Measurements from ENCODE around the gene ARHGAP1.
"Not testable (repeated sequence)": the region's sequence is repeated elsewhere in the genome, so short reads cannot be mapped to it uniquely, and the experiment has no call there.

Gene ARHGAP1

DNA sequence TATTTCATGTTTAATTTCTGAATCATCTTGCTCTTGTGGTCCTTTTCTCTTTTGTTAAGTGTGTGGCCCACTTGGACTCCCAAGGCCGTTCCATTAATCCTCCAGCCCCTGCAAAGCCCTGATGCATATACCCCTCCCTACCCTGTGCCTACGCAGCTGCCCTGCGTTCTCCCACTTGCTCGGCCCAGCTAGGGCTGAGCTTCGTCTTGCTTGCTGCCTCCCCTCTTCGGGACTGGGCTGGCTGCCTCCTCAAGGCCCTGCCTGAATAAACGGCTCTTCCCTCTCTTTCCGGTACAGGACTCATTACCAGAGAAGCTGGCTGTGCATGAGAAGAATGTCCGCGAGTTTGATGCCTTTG, 28.5 kb downstream of the ARHGAP1 start:
- no peak for DNase-seq

DNA sequence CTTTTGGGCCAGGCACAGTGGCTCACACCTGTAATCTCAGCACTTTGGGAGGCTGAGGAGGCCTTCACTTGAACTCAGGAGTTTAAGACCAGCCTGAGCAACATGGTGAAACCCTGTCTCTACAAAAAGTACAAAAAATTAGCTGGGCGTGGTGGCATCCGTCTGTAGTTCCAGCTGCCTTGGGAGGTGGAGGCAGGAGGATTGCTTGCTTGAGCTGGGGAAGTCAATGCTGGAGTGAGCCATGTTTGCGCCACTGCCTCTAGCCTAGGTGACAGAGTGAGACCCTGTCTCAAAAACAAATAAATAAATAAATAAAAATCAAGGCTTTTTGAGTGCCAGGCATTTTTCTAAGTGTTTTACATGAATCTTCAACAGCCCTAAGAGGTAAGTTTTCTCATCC, 29.9 kb downstream of the ARHGAP1 start:
- not testable (repeated sequence) for DNase-seq

DNA sequence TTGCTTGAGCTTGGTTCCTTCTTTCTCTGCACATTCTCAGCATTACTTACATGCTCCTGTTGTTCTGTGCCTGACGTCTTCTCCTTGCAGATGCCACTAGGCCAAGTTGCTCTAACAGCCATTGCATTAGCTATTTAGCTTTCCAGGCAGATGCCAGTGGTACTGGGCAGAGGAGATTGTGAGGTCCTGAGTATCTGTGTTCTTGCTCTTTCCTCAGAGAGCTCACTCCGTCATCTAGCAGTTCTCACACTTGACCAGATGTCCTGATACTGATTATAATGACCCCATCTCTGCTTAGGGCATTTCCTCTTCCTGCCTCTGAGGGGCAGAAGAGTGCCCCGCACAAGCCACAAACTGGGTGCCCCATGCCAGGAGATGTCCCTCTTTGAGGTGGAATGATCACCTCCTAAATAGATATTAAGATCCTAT, 30.7 kb downstream of the ARHGAP1 start:
- no peak for DNase-seq

DNA sequence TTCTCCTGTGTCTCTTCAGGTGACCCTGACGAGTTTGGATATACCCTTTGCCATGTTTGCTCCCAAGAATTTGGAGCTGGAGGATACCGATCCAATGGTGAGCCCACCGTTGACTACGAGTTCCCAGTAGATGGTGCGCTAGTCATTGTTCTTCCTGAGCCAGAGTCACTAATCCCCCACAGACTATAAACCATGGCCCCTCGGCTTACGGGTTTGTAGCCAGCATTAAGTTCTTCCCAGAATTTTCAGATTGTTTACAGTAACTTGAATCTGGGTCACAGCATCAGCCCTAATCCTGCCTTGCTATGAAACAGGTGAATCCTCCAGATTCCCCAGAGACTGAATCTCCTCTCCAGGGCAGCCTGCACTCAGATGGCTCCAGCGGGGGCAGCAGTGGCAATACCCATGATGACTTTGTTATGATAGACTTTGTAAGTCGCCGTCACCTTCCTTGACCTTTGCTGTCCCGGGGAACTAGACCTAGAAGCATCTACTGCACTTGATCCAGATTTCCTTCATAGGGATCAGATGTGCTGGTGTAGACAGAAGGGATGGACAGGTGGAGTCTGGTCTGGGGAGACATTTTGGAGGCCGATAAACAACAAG, 31.8 kb downstream of the ARHGAP1 start:
- no peak for DNase-seq

DNA sequence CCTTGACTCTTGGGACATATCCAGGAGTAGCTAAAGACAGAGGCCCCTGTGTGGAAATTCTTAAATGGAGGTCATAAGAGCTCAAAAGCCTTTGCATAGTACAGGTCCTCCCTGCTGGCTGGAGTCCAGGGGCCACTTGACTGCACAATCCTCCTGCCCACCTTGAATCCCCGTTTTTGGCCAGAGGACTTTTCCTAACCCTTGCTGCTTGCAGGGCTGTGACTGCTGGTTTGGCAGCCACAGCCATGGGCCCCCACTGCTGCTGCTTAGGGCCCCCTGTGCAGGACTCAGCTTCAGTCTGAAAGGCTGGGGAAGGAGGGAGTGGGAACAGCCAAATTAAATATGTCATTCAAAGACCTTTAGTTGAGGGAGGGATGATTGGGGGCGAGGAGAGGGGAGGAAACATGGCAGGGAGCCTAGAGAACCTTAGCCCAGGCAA, 33.4 kb downstream of the ARHGAP1 start:
- no peak for DNase-seq

DNA sequence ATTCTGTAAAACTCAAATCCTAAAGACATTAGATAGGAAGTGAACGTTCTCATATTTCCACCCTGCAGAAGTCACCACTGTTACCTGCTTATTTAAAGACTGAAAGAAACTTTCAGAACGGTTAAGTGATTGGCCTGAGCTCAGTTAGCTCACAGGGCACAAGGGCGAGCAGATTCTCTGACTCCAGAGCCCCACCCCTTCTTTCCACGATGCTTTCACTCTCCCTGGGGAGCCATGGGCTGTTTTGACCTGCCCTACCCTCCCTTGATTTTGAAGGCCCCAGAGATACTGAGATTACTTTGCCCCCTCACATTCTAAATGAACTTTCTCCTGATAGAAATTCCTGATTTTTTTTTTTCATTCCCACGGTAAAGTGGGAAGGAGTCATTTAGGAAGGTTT, 33.9 kb downstream of the ARHGAP1 start:
- no peak for DNase-seq

DNA sequence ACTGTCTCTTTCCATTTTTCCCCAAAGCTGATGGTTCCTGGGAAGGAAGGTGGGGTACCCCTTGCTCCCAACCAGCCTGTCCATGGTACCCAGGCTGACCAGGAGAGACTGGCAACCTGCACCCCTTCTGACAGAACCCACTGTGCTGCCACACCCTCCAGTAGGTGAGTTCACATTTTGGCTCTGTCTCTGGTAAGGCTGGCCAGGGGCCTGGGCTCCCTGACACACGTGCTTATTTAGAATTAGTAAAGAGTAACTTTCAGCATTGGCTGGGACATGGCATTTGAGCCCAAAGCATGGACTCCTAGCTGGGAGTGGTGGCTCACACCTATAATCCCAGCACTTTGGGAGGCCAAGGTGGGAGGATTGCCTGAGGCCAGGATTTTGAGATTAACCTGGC, 35.1 kb downstream of the ARHGAP1 start:
- no peak for DNase-seq

DNA sequence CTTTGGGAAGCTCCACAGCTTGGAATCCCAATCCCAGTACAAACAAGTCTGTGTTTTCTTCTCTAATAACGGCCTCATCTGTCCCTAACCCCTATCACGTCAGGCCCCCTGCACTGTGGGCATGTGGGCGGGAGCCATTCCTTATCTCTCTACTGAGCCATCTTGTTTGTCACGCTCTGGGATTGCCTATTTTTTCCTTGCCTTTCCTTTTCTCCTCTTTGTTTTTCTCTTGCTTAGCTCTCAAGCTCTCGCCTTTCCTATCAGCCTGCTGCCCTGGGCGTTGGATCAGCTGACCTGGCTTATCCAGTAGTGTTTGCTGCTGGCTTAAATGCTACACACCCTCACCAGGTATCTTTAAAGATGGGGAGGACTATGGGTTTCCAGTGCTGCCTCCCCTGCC, 35.8 kb downstream of the ARHGAP1 start:
- no peak for DNase-seq

DNA sequence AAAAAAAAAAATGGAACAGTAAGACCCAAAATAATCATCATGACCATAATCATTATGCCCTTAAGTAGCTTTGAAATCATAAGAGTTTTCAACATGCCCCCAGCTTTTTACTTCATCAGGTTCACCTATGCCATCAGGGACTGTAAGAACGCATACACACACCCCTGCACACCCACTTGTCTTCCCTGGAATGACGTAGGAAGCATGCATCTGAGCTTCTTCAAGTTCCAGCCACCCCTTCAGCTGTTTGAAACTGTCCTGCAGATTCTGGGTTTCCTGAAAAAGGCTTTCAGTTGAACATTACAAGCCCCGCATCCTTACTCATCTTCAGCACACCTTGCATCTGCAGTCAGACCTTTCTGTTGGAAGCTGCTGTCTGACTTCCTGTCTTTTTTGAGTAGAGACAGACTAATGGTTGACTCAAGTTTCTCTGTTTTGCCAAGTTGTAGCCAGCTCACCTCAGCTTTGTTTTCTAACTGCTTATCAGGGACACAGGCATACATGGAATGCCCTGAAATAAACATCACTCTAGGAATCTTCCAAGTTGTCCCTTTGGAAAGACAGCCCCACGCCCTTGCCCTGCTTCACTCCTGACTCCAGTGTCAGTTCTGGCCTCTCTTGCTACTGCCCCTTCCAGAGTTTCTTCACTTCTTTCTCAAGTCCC, 37.0 kb downstream of the ARHGAP1 start:
- DNase-seq, result no peak

DNA sequence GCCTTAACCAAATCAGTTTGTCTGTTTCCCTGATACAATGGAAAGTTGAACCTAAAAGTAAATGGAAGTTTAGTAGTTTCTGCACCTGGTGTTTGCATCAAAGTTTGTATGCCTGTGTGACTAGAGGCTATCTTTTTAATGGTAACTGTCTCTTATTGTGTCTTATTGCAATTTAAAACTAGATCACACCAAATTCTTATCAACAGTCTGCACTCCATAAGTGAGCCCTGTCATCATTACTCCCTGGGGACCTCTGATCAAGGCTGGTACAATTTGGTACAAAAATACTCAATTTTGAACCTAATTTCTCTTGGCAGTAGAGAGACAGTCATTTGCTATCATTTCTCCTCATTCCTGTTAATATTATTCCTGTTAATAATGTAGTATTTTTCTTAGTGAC, 38.1 kb downstream of the ARHGAP1 start:
- no peak for DNase-seq

DNA sequence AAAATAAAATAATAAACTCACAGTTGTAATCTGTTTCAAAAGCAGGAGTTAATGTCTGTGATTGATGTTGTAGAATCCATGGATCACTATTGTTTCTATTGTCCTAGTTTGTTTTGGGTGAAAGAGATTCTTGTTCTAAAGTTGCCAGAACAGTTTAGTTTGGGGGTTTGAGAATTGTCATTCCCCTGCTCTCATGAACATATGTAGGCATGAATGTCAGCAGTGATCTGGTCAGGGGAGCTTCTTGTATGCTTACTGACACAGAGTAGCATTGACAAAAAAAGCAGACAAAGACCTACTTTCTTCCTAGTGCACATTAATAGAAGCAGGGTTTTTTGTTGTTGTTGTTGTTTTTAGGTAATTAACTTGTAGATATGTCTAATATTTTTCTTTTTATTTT, 38.6 kb downstream of the ARHGAP1 start:
- no peak for DNase-seq

DNA sequence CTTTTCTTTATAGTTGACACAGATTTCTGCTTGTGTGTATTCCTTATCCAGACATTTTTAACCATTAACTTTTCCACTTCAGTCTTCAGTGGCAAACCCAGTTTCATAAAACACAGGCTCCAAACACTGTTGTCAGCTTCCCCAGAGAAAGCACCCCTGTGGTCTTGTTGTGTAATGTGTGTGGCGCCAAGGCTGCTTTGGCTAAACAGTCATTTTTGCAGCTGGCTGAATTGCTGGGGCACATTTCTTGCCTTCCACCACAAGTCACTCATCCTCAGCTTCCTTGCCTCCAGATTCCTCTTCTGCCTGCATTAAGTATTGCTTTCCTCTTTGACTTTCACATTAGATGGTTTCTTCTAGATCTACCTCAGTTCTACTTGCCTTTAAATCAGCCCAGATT, 40.5 kb downstream of the ARHGAP1 start:
- DNase-seq, result no peak

DNA sequence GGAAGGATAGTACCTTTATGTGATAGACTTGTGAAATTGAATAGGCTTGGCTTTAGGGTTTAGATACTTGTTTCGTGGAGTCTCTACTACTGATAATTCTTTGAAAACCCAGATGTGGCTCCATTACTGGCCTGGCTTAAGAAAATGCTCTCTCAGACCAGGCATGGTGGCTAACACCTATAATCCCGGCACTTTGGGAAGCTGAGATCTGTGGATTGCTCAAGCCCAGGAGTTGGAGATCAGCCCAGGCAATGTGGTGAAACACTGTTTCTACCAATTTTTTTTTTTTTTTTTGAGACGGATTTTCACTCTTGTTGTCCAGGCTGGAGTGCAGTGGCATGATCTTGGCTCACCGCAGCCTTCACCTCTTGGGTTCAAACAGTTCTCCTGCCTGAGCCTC, 42.2 kb downstream of the ARHGAP1 start:
- DNase-seq, result no peak

DNA sequence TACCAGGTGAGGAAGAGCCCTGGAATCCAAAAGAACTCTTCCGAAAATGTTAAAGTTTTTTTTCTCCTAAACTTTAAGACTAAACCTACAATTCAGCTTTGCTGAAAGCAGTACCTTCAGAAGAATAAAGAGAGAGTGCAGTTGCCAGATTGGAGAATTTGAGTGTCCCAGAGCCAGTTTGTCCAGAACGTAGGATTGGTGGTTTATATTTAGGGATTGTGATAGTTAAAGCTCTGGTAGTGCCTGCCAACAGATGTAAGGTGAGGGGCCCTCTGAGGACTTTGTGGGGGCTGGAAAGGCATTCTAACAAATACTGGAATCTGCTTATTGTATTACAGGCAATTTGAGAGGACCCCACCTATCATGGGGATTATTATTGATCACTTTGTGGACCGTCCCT, 43.2 kb downstream of the ARHGAP1 start:
- no peak for DNase-seq

DNA sequence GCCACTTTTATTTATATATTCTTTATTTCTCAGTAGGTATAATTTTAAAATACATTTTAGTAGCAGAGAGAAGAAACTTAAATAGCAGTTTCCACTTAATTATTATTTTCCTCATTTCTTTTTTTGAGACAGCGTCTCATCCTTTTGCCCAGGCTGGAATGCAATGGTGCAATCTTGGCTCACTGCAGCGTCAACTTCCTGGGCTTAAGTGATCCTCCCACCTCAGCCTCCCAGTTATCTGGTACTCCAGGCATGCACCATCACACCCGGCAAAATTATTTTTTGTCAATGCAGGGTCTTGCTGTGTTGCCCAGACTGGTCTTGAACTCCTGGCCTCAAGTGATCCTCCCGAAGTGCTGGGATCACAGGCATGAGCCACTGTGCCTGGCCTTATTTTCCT, 44.8 kb downstream of the ARHGAP1 start:
- DNase-seq, result no peak

DNA sequence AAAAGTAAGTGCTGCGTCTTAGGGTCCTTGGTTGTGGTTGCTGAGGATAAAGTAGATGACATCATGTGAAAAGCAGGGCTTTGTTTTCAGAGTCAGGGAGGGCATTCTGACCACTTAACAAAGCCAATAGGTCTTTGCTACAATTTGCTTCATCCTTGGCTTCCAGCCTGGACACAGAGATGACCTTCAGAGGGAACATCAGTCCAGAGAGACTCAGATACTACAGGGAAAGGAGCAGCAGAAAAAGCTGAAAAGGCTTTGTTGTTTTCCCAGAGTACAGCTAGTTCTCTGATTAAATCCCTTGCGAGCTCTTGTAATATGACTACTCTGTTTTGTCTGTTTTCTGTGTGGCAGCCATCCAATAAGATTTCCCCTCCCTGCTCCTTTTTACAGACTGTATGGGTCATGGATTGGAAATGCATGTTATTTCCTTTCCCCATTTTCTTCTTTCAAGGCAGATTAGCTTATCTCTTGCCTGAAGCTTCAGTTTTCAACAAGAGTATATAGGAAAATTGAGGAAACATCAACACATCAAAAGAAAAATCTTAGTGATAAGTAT, 51.2 kb downstream of the ARHGAP1 start:
- DNase-seq, result no peak

DNA sequence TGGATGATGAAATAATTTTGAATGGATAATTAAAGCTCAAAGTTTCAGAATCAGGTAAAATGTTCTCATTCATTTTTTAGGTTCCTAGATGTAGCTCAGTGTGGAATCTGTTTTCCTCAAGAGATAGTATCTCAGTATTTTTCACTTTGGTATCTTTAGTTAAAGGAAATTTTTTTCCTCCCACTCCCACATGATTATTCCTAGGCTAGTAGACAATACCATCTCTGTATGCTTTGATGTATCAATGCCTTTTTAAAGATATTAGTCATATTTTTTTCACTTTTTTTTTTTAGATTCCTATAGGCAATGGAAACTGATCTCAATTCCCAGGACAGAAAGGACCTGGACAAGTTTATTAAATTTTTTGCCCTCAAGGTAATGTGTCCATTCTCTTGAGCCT, 56.4 kb downstream of the ARHGAP1 start:
- no peak for DNase-seq

DNA sequence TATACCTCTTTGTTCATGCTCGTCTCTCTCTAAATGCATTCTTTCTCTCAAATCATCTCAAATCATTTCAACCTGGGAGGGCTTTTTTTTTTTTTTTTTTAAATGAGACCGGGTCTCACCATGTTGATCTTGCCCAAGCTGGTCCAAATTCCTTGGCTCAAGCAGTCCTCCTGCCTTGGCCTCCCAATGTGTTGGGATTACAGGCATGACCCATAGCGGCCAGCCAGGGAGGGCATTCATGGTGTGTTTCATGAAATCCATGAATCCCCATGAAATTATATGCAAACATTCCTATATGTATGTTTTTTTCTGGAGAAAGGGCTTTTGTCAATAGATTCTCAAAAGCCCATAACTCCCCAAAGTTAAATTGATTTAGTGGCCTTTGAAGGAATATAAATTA, 56.9 kb downstream of the ARHGAP1 start:
- DNase-seq, result no peak

DNA sequence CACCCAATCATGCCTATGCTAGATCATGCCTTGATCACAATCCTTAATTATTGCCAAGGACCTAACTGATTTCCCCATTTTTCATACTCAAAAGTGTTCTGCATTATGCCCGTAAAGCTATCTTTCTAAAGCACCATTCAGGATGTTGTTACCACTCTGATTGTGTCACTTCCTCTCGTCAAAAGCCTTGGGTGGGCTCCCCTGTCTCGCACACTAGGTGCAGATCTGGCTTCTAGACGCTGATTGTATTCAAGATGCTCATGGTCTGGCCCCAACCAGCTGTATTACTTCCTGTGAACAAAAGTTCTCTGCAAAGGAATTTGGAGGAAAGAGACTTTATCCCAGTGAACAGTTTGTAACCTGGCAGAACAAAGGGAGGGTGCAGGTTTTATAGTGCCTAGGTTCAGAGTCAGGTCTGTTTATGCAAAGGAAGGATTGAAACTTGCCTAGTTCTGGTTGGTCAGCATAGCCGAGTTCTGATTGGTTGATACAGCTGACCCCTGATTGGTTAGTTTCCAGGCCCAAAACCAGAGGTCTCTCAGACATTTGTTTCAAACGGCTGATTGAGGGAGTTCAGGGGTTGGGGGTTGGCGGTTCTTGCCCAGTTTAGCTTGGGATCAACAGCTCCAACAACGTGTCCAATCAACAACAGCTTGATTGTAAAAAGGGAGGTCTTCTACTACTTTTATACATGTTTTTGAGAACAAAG, 57.6 kb downstream of the ARHGAP1 start:
- DNase-seq, result no peak

DNA sequence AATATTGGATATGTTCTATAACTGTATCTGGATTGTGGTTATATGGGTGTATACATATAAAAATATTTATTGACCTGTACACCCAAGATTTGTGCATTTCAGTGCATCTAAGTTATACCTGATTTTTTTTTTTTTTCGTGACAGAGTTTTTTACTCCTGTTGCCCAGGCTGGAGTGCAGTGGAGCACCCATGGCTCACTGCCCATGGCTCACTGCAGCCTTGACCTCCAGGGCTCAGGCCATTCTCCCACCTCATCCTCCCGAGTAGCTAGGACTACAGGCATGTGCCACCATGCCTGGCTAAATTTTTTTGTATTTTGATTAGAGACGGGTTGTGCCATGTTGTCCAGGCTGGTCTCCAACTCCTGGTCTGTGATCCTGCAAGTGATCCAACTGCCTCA, 58.8 kb downstream of the ARHGAP1 start:
- no peak for DNase-seq

DNA sequence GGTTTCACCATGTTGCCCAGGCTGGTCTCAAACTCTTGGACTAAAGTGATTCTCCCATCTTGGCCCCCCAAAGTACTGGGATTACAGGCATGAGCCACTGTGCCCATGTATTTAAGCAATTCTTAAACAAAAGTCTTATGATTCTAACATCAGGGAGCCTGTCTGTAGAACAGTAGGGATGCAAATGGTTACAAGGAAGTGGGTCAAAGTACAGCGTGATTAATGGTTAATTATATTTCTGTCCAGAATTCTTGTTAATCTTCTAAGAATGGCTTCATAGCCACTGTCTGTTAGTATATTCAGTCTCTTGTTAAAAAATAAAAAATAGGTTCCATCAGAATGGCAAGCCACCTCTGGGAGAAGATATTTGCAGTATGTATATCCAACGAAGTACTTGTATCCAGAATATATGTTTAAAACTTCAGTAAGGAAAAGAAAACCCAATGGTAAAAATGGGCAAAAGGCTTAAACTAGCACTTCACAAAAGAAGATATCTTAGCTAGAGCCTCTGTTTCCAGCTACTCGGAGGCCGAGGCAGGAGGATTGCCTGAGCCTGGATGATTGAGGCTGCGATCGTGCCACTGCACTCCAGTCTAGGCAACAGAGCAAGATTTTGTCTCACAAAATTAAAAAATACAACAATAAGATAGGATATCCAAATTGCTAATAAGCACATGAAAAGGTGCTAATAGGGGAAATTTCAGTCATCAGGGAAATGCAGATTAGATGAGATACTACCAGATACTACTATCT, 60.2 kb downstream of the ARHGAP1 start:
- no peak for DNase-seq

DNA sequence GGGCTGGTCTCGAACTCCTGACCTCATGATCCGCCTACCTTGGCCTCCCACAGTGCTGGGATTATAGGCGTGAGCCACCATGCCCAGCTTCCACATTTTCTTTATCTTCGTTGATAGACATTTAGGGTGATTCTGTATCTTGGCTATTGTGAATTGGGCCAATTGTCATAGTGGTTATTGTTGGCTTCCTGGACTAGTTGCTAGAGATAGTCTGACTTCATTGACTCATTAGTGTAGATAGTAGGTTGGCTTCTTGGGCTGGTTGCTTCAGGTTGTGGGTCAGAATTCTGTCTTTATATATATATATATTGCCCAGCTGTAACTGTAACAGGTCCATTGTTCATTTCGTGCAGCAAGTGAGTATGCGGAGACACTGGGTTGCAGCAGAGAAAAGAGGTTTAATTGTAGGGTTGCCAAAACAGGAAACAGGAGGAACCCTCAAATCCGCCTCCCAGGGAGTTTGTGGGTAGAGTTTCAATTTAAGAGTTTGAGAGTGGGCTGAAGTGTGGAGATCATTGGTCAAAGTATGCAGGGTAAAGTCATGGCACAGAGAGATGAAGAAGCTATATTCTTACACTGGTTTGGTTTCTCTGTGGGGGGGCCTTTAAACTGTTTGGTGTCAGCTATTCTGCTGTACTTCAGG, 61.1 kb downstream of the ARHGAP1 start:
- DNase-seq, result no peak

DNA sequence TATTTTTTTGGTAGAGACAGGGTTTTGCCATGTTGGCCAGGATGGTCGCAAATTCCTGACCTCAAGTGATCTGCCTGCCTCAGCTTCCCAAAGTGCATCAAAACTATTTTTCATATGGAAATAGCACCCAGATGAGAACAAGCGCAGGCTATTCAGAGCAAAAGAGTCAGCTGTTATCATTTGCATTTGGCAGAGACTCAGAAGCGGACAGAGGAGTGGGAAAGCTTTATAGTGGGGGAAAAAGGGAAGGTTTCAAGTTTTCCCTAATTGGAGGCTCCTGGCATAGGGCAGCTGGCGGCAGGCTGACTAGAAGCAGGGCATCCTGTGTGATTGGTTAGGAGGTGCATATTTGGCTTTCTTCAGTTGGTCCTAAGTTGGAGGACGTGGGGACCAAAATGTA, 62.9 kb downstream of the ARHGAP1 start:
- DNase-seq, result no peak

Measured in activated CD4-positive, CD25-positive, alpha-beta regulatory T cell (primary cell).